ENCODE results near the gene XYLT2. TPM values are rescaled to one million over a fixed set of nuclear protein-coding genes. Genes with fewer than 3 reads are reported as not detected.
"Not testable (repeated sequence)": the region's sequence is repeated elsewhere in the genome, so short reads cannot be mapped to it uniquely, and the experiment has no call there.

Gene XYLT2
- polyA plus RNA-seq, 1 donor = 16.2 TPM

GRCh38 chr17:50307654-50308053 is 38.3 kb upstream of the XYLT2 start:
- no peaks in the 10 kb centered on the region for H3K9me3 ChIP-seq (ENCODE audit: control insufficient read depth, low read depth, low read length)
- no peaks in the 10 kb centered on the region for H3K36me3 ChIP-seq (ENCODE audit: control insufficient read depth, insufficient read depth, low read length)
- H3K4me3 ChIP-seq (ENCODE audit: low read length) = no peak overlapping the region
- H3K27me3 ChIP-seq (ENCODE audit: control insufficient read depth, insufficient read depth, low read length) = peaks cover 2% of the 10 kb centered on the region
- no peak for DNase-seq
- H3K27ac ChIP-seq (ENCODE audit: low read length) = no peak overlapping the region
- 83% methylated on average over 1 of the region's 4 CpGs for WGBS (ENCODE audit: insufficient coverage, low lambda C conversion rate)
- peaks cover 3% of the 10 kb centered on the region for H3K4me1 ChIP-seq (ENCODE audit: control insufficient read depth, insufficient read depth, low read length)

- peaks cover 5% of the 10 kb centered on the region for H3K27me3 ChIP-seq (ENCODE audit: control insufficient read depth, insufficient read depth, low read length)
- peaks cover 3% of the 10 kb centered on the region for H3K4me1 ChIP-seq (ENCODE audit: control insufficient read depth, insufficient read depth, low read length)
- no peaks in the 10 kb centered on the region for H3K9me3 ChIP-seq (ENCODE audit: control insufficient read depth, low read depth, low read length)
- no CpG with 5 or more reads among the region's 4 CpGs for WGBS (ENCODE audit: insufficient coverage, low lambda C conversion rate)
- no peaks in the 10 kb centered on the region for H3K36me3 ChIP-seq (ENCODE audit: control insufficient read depth, insufficient read depth, low read length)
- DNase-seq = no peak
- H3K4me3 ChIP-seq (ENCODE audit: low read length) = no peak overlapping the region
- H3K27ac ChIP-seq (ENCODE audit: low read length) = no peak overlapping the region
Observed at GRCh38 chr17:50308666-50309065, 37.3 kb upstream of the XYLT2 start.

GRCh38 chr17:50310455-50311111 is 35.3 kb upstream of the XYLT2 start:
- WGBS (ENCODE audit: insufficient coverage, low lambda C conversion rate) = no CpG with 5 or more reads among the region's 3 CpGs
- Histone ChIP-seq H3K27me3 (ENCODE audit: control insufficient read depth, insufficient read depth, low read length) (peaks cover 10% of the 10 kb centered on the region), H3K4me3 (ENCODE audit: low read length) (no peak overlapping the region), H3K36me3 (ENCODE audit: control insufficient read depth, insufficient read depth, low read length) (no peaks in the 10 kb centered on the region), H3K9me3 (ENCODE audit: control insufficient read depth, low read depth, low read length) (no peaks in the 10 kb centered on the region), H3K27ac (ENCODE audit: low read length) (no peak overlapping the region), H3K4me1 (ENCODE audit: control insufficient read depth, insufficient read depth, low read length) (no peaks in the 10 kb centered on the region)
- no peak for DNase-seq

GRCh38 chr17:50311112-50311460 is 34.8 kb upstream of the XYLT2 start:
- DNase-seq = no peak
- H3K27ac ChIP-seq (ENCODE audit: low read length) = no peak overlapping the region
- no CpG with 5 or more reads among the region's 1 CpG for WGBS (ENCODE audit: insufficient coverage, low lambda C conversion rate)
- no peaks in the 10 kb centered on the region for H3K9me3 ChIP-seq (ENCODE audit: control insufficient read depth, low read depth, low read length)
- H3K4me3 ChIP-seq (ENCODE audit: low read length) = no peak overlapping the region
- no peaks in the 10 kb centered on the region for H3K36me3 ChIP-seq (ENCODE audit: control insufficient read depth, insufficient read depth, low read length)
- peaks cover 10% of the 10 kb centered on the region for H3K27me3 ChIP-seq (ENCODE audit: control insufficient read depth, insufficient read depth, low read length)
- no peaks in the 10 kb centered on the region for H3K4me1 ChIP-seq (ENCODE audit: control insufficient read depth, insufficient read depth, low read length)

- Histone ChIP-seq H3K27me3 (ENCODE audit: control insufficient read depth, insufficient read depth, low read length) (peaks cover 10% of the 10 kb centered on the region), H3K9me3 (ENCODE audit: control insufficient read depth, low read depth, low read length) (no peaks in the 10 kb centered on the region), H3K4me3 (ENCODE audit: low read length) (no peak overlapping the region), H3K36me3 (ENCODE audit: control insufficient read depth, insufficient read depth, low read length) (no peaks in the 10 kb centered on the region), H3K4me1 (ENCODE audit: control insufficient read depth, insufficient read depth, low read length) (no peaks in the 10 kb centered on the region), H3K27ac (ENCODE audit: low read length) (no peak overlapping the region)
- WGBS (ENCODE audit: insufficient coverage, low lambda C conversion rate) = no CpG with 5 or more reads among the region's 4 CpGs
- DNase-seq = no peak
Observed at GRCh38 chr17:50311483-50311882, 34.4 kb upstream of the XYLT2 start.

- DNase-seq = no peak
- Histone ChIP-seq H3K27me3 (ENCODE audit: control insufficient read depth, insufficient read depth, low read length) (peaks cover 10% of the 10 kb centered on the region), H3K4me1 (ENCODE audit: control insufficient read depth, insufficient read depth, low read length) (no peaks in the 10 kb centered on the region), H3K4me3 (ENCODE audit: low read length) (no peak overlapping the region), H3K27ac (ENCODE audit: low read length) (no peak overlapping the region), H3K9me3 (ENCODE audit: control insufficient read depth, low read depth, low read length) (no peaks in the 10 kb centered on the region), H3K36me3 (ENCODE audit: control insufficient read depth, insufficient read depth, low read length) (no peaks in the 10 kb centered on the region)
- no CpG with 5 or more reads among the region's 5 CpGs for WGBS (ENCODE audit: insufficient coverage, low lambda C conversion rate)
Observed at GRCh38 chr17:50312308-50312707, 33.6 kb upstream of the XYLT2 start.

GRCh38 chr17:50314456-50315011 is 31.4 kb upstream of the XYLT2 start:
- WGBS (ENCODE audit: insufficient coverage, low lambda C conversion rate) = 100% methylated on average over 1 of the region's 6 CpGs
- no peaks in the 10 kb centered on the region for H3K4me1 ChIP-seq (ENCODE audit: control insufficient read depth, insufficient read depth, low read length)

GRCh38 chr17:50316016-50316587 is 29.8 kb upstream of the XYLT2 start:
- Histone ChIP-seq H3K27ac (ENCODE audit: low read length) (no peak overlapping the region), H3K4me3 (ENCODE audit: low read length) (no peak overlapping the region), H3K36me3 (ENCODE audit: control insufficient read depth, insufficient read depth, low read length) (no peaks in the 10 kb centered on the region), H3K27me3 (ENCODE audit: control insufficient read depth, insufficient read depth, low read length) (peaks cover 13% of the 10 kb centered on the region), H3K4me1 (ENCODE audit: control insufficient read depth, insufficient read depth, low read length) (no peaks in the 10 kb centered on the region), H3K9me3 (ENCODE audit: control insufficient read depth, low read depth, low read length) (no peaks in the 10 kb centered on the region)
- no peak for DNase-seq
- no CpG with 5 or more reads among the region's 3 CpGs for WGBS (ENCODE audit: insufficient coverage, low lambda C conversion rate)

More at GRCh38 chr17:50314456-50315011, 31.4 kb upstream of the XYLT2 start:
- no peak overlapping the region for H3K4me3 ChIP-seq (ENCODE audit: low read length)
- no peak overlapping the region for H3K27ac ChIP-seq (ENCODE audit: low read length)
- DNase-seq = no peak
- H3K9me3 ChIP-seq (ENCODE audit: control insufficient read depth, low read depth, low read length) = no peaks in the 10 kb centered on the region
- no peaks in the 10 kb centered on the region for H3K36me3 ChIP-seq (ENCODE audit: control insufficient read depth, insufficient read depth, low read length)
- H3K27me3 ChIP-seq (ENCODE audit: control insufficient read depth, insufficient read depth, low read length) = peaks cover 13% of the 10 kb centered on the region

GRCh38 chr17:50316660-50317059 is 29.3 kb upstream of the XYLT2 start:
- not testable (repeated sequence) for H3K9me3 ChIP-seq (ENCODE audit: control insufficient read depth, low read depth, low read length); H3K27ac ChIP-seq (ENCODE audit: low read length); DNase-seq; H3K4me1 ChIP-seq (ENCODE audit: control insufficient read depth, insufficient read depth, low read length); H3K36me3 ChIP-seq (ENCODE audit: control insufficient read depth, insufficient read depth, low read length); H3K4me3 ChIP-seq (ENCODE audit: low read length)
- H3K27me3 ChIP-seq (ENCODE audit: control insufficient read depth, insufficient read depth, low read length) = peaks cover 13% of the 10 kb centered on the region
- no CpG with 5 or more reads among the region's 2 CpGs for WGBS (ENCODE audit: insufficient coverage, low lambda C conversion rate)

- Histone ChIP-seq H3K9me3 (ENCODE audit: control insufficient read depth, low read depth, low read length) (no peaks in the 10 kb centered on the region), H3K27me3 (ENCODE audit: control insufficient read depth, insufficient read depth, low read length) (peaks cover 13% of the 10 kb centered on the region), H3K36me3 (ENCODE audit: control insufficient read depth, insufficient read depth, low read length) (no peaks in the 10 kb centered on the region), H3K4me1 (ENCODE audit: control insufficient read depth, insufficient read depth, low read length) (no peaks in the 10 kb centered on the region), H3K27ac (ENCODE audit: low read length) (no peak overlapping the region), H3K4me3 (ENCODE audit: low read length) (no peak overlapping the region)
- WGBS (ENCODE audit: insufficient coverage, low lambda C conversion rate) = 100% methylated on average over 1 of the region's 2 CpGs
- DNase-seq = no peak
Observed at GRCh38 chr17:50317121-50317520, 28.8 kb upstream of the XYLT2 start.

Measured in large intestine (tissue), 3 donors.